Vagina (tissue), 2 donors: ENCODE data around the gene RRAS. TPM values are rescaled to one million over a fixed set of nuclear protein-coding genes. Genes with fewer than 3 reads are reported as not detected.

ENCODE experiments used
- DNase-seq, 2 donors: peaks; one replicate each; pipeline ENCODE4 v3.0.0-alpha.2; 2017; ENCODE audit errors: extremely low spot score in 2 of 2
- H3K27ac ChIP-seq: fragments of 200-600 bp; sonication (generic); one replicate; pipeline ENCODE4 v1.5.1; 2019
- H3K27me3 ChIP-seq: fragments of 200-600 bp; sonication (generic); one replicate; pipeline ENCODE4 v1.5.1; 2019
- H3K36me3 ChIP-seq, 2 donors: fragments of 200-600 bp; sonication (generic); one replicate each; pipeline ENCODE4 v1.5.1; 2017 to 2019
- H3K4me1 ChIP-seq: fragments of 200-600 bp; sonication (generic); one replicate; pipeline ENCODE4 v1.5.1; 2019
- H3K4me3 ChIP-seq, 2 donors: fragments of 200-600 bp; sonication (generic); 1 replicate in 1 of 2; 2 replicates in 1 of 2; pipeline ENCODE4 v1.5.1; 2016 to 2019
- H3K9me3 ChIP-seq: fragments of 200-600 bp; sonication (generic); one replicate; pipeline ENCODE4 v1.5.1; 2019
- CTCF ChIP-seq, 3 experiments: fragments of 450-650 bp in 2 of 3; fragments of 200-600 bp in 1 of 3; sonication (generic) in 1 of 3; IDR thresholded peaks; one replicate each; pipeline ENCODE4 v1.5.1; 2017 to 2019; ENCODE audit warnings: antibody characterized with exemption in 3 of 3, mild to moderate bottlenecking in 2 of 3, moderate library complexity in 2 of 3
- POLR2A ChIP-seq, 2 donors: fragments of 450-650 bp; IDR thresholded peaks; one replicate each; pipeline ENCODE4 v1.6.1; 2017; ENCODE audit warnings: antibody characterized with exemption in 2 of 2, mild to moderate bottlenecking in 2 of 2, moderate library complexity in 2 of 2
- POLR2AphosphoS5 ChIP-seq, 2 donors: sonication (generic); formaldehyde crosslinking; IDR thresholded peaks; one replicate each; pipeline ENCODE4 v1.9.0; 2017; ENCODE audit warnings: antibody characterized with exemption in 2 of 2, mild to moderate bottlenecking in 2 of 2, low read depth in 1 of 2; ENCODE audit not compliant: insufficient read depth in 1 of 2
- intact Hi-C: fragments of 100-400 bp; cut with DNase I; formaldehyde crosslinking; loops from one replicate; pipeline ENCODE4 v1.15.1; 2023
- total RNA-seq: library from RNA; depleted of rRNA; stranded (reverse); fragments of >200 nt; gene quantifications from one replicate; pipeline ENCODE4 v1.2.3, GENCODE V29; 2016

Gene RRAS
- total RNA-seq, 1 donor from 2014 or later, result 112 TPM

DNA sequence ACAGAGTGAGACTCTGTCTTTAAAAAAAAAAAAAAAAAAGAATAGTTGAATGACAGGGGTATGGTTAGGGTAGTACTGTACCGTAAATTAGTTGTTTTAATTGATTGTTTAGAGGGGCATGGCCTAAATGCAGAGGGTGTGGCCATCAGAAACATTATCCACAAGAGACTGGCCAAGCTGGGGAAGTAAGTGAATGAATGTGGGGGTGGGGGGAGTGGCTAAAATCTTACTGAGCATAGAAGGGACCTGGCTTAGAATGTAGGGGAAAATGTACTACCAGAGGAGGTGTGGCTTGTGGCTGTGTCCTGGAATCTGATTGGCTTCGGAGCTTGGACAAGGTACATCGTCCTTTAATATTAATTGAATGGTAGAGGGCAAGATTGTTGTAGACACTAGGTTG is 29.6 kb upstream of the RRAS start:
- peaks cover 18% of the 10 kb centered on the region for H3K4me1 ChIP-seq
- DNase-seq, result no peak
- H3K27me3 ChIP-seq, result no peaks in the 10 kb centered on the region
- intact Hi-C loops, result loop anchor here (10.0 kb wide), 1 partner anchor 175 kb away; the partner anchor contains the start of gene RPS11
- H3K27ac ChIP-seq, result no peak overlapping the region
- H3K36me3 ChIP-seq, result no peaks in the 10 kb centered on the region
- no peaks in the 10 kb centered on the region for H3K9me3 ChIP-seq
- no peak for TF ChIP-seq CTCF (IDR thresholded peaks at IDR 0.05)
- no peak for TF ChIP-seq POLR2A (IDR thresholded peaks at IDR 0.05)
- no peak for TF ChIP-seq POLR2AphosphoS5 (IDR thresholded peaks at IDR 0.05; ENCODE audit: insufficient read depth in 1 of 2, low read depth in 1 of 2)
- no peak overlapping the region for H3K4me3 ChIP-seq

DNA sequence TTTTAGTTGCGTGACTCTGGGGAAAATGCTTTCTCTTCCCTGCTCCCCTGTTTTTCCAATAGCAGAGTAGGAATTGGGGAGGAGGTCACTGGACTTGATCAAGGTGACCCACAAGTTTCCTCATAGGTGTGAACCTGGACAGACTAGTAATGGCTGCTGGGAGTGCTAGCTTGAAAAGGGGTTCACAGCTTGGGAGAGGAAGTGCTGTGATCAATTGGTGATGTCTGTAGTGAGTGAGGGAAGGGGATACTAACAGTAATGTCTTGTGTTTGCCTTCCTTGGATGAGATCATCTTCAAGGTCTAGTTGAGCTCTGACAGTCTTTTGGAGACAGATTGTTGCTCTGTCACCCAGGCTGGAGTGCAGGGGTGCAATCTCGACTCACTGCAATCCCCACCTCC is 27.5 kb upstream of the RRAS start:
- DNase-seq, result no peak
- Histone ChIP-seq H3K4me3 (no peak overlapping the region), H3K9me3 (no peaks in the 10 kb centered on the region), H3K27ac (no peak overlapping the region), H3K27me3 (no peaks in the 10 kb centered on the region), H3K4me1 (peaks cover 28% of the 10 kb centered on the region), H3K36me3 (peaks cover 0 to 5% of the 10 kb centered on the region in 2 donors)
- no peak for TF ChIP-seq CTCF (IDR thresholded peaks at IDR 0.05)
- no peak for TF ChIP-seq POLR2AphosphoS5 (IDR thresholded peaks at IDR 0.05; ENCODE audit: insufficient read depth in 1 of 2, low read depth in 1 of 2)
- no peak for TF ChIP-seq POLR2A (IDR thresholded peaks at IDR 0.05)
- intact Hi-C loops, result loop anchor here (10.0 kb wide), 1 partner anchor 173 kb away; the partner anchor contains the start of gene RPS11

DNA sequence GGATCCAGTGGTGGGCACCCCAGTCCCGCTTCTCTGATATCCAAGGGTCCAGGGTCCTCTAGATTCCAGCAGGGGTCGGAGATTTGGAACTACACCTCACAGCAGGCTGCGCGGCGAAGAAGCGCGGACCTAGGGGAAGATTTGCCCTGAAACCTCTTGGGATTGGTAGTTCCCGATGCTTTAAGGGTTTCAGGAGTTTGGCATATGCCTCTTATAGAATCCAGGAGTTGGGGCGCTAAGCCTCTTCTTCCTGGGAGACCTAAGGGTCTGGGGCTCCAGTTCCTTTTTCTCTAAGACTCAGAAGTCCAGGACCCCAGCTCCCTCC is 26.1 kb upstream of the RRAS start:
- Histone ChIP-seq H3K9me3 (no peaks in the 10 kb centered on the region), H3K4me1 (peaks cover 22% of the 10 kb centered on the region), H3K36me3 (peaks cover 0 to 19% of the 10 kb centered on the region in 2 donors), H3K27ac (peak overlapping the region; percentile 89), H3K27me3 (no peaks in the 10 kb centered on the region), H3K4me3 (peak overlapping the region; percentile 68 to 73)
- intact Hi-C loops, result loop anchor here (10.0 kb wide), 1 partner anchor 171 kb away; the partner anchor contains the start of gene RPS11
- no peak for DNase-seq
- TF ChIP-seq POLR2A (IDR thresholded peaks at IDR 0.05) (no peak), CTCF (IDR thresholded peaks at IDR 0.05) (no peak), POLR2AphosphoS5 (IDR thresholded peaks at IDR 0.05; ENCODE audit: insufficient read depth in 1 of 2, low read depth in 1 of 2) (no peak)

- Histone ChIP-seq H3K36me3 (peaks cover 0 to 24% of the 10 kb centered on the region in 2 donors), H3K9me3 (no peaks in the 10 kb centered on the region), H3K27me3 (no peaks in the 10 kb centered on the region), H3K4me1 (peaks cover 22% of the 10 kb centered on the region), H3K4me3 (peak within 1 kb of the TSS; percentile 68 to 73), H3K27ac (peak within 1 kb of the TSS; percentile 89)
- peak in 1 of 2 donors; percentile 85 for TF ChIP-seq POLR2A (IDR thresholded peaks at IDR 0.05)
- TF ChIP-seq POLR2AphosphoS5 (IDR thresholded peaks at IDR 0.05; ENCODE audit: insufficient read depth in 1 of 2, low read depth in 1 of 2), result peak; percentile 99 to 100
- TF ChIP-seq CTCF (IDR thresholded peaks at IDR 0.05), result no peak
- peak; percentile 98 for DNase-seq
- intact Hi-C loops, result loop anchor here (10.0 kb wide), 1 partner anchor 171 kb away; the partner anchor contains the start of gene RPS11
Observed at GRCh38 chr19:49665351-49666119, 25.6 kb upstream of the RRAS start, which contains the start of the genes BCL2L12 and IRF3. Gene BCL2L12 (plus strand): TSS chr19:49665933. CDS start chr19:49666693, 760 bp downstream. Gene IRF3 (minus strand): TSS chr19:49665857. CDS start chr19:49664838, 1,019 bp downstream.

DNA sequence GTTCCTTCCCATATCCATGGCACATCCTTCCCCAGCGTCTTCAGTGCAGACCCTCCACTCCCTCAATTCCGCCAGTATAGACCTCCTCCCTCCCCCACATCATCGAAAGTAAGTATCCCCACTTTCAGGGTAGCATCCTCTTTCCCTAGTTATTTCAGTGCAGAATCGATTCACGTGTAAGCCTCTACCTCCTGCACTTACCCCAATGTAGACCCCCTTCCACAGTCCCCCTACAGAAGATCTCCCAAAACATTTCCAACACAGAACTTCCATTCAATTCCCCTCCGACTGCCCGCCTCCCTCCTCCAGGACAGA is 25.1 kb upstream of the RRAS start:
- Histone ChIP-seq H3K27ac (peak overlapping the region; percentile 89), H3K4me3 (peak overlapping the region; percentile 68 to 73), H3K4me1 (peaks cover 22% of the 10 kb centered on the region), H3K9me3 (no peaks in the 10 kb centered on the region), H3K36me3 (peaks cover 0 to 30% of the 10 kb centered on the region in 2 donors), H3K27me3 (no peaks in the 10 kb centered on the region)
- TF ChIP-seq POLR2AphosphoS5 (IDR thresholded peaks at IDR 0.05; ENCODE audit: insufficient read depth in 1 of 2, low read depth in 1 of 2) (no peak), CTCF (IDR thresholded peaks at IDR 0.05) (no peak), POLR2A (IDR thresholded peaks at IDR 0.05) (no peak)
- DNase-seq, result no peak
- intact Hi-C loops, result loop anchor here (10.0 kb wide), 1 partner anchor 170 kb away; the partner anchor contains the start of gene RPS11
